ENCODE data around the gene CCL16.
A peak's percentile ranks its signal among the peaks of the same experiment; 100 is the strongest.
"Not testable (repeated sequence)": the region's sequence is repeated elsewhere in the genome, so short reads cannot be mapped to it uniquely, and the experiment has no call there.

CCL16 gene, protein sequence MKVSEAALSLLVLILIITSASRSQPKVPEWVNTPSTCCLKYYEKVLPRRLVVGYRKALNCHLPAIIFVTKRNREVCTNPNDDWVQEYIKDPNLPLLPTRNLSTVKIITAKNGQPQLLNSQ

GRCh38 chr17:35981246-35981645, at the start of gene CCL16:
Gene CCL16 (minus strand): TSS chr17:35981497. CDS start chr17:35981420, 77 bp downstream.
- H3K27me3 Mint-ChIP-seq: no peaks in the 10 kb centered on the region
- H3K9me3 Mint-ChIP-seq: no peaks in the 10 kb centered on the region
- H3K4me1 Mint-ChIP-seq: peaks cover 13% of the 10 kb centered on the region
- no peak for ATAC-seq (replicated peaks; ENCODE audit: extremely low read depth, poor library complexity, severe bottlenecking)
- no peak for DNase-seq (ENCODE audit: low spot score in 2 of 2)
- H3K36me3 Mint-ChIP-seq (ENCODE audit: insufficient read depth): no peaks in the 10 kb centered on the region
- H3K4me3 Mint-ChIP-seq: no peak within 1 kb of the TSS
- no peak within 1 kb of the TSS for H3K27ac Mint-ChIP-seq (ENCODE audit: low read depth)

- Mint-ChIP-seq H3K4me3 (no peak overlapping the region), H3K9me3 (no peaks in the 10 kb centered on the region), H3K27ac (ENCODE audit: low read depth) (no peak overlapping the region), H3K36me3 (ENCODE audit: insufficient read depth) (peaks cover 1% of the 10 kb centered on the region), H3K4me1 (no peaks in the 10 kb centered on the region), H3K27me3 (no peaks in the 10 kb centered on the region)
- no peak for ATAC-seq (replicated peaks; ENCODE audit: extremely low read depth, poor library complexity, severe bottlenecking)
- DNase-seq (ENCODE audit: low spot score in 2 of 2): no peak
Measured at GRCh38 chr17:36030956-36031355, 49.7 kb upstream of the CCL16 start.

GRCh38 chr17:36027761-36028160, 46.5 kb upstream of the CCL16 start:
- no peak for ATAC-seq (replicated peaks; ENCODE audit: extremely low read depth, poor library complexity, severe bottlenecking)
- H3K4me3 Mint-ChIP-seq: no peak overlapping the region
- H3K36me3 Mint-ChIP-seq (ENCODE audit: insufficient read depth): no peaks in the 10 kb centered on the region
- no peaks in the 10 kb centered on the region for H3K9me3 Mint-ChIP-seq
- no peaks in the 10 kb centered on the region for H3K27me3 Mint-ChIP-seq
- no peak overlapping the region for H3K27ac Mint-ChIP-seq (ENCODE audit: low read depth)
- no peaks in the 10 kb centered on the region for H3K4me1 Mint-ChIP-seq
- no peak for DNase-seq (ENCODE audit: low spot score in 2 of 2)

- Mint-ChIP-seq H3K27me3 (peaks cover 12% of the 10 kb centered on the region), H3K9me3 (no peaks in the 10 kb centered on the region), H3K36me3 (ENCODE audit: insufficient read depth) (no peaks in the 10 kb centered on the region), H3K4me1 (no peaks in the 10 kb centered on the region), H3K4me3 (no peak overlapping the region), H3K27ac (ENCODE audit: low read depth) (no peak overlapping the region)
- DNase-seq (ENCODE audit: low spot score in 2 of 2): no peak
- ATAC-seq (replicated peaks; ENCODE audit: extremely low read depth, poor library complexity, severe bottlenecking): no peak
Measured at GRCh38 chr17:36024106-36024869, 43.0 kb upstream of the CCL16 start.

- no peaks in the 10 kb centered on the region for H3K4me1 Mint-ChIP-seq
- H3K27ac Mint-ChIP-seq (ENCODE audit: low read depth): no peak overlapping the region
- ATAC-seq (replicated peaks; ENCODE audit: extremely low read depth, poor library complexity, severe bottlenecking): no peak
- DNase-seq (ENCODE audit: low spot score in 2 of 2): no peak
- H3K4me3 Mint-ChIP-seq: no peak overlapping the region
- H3K36me3 Mint-ChIP-seq (ENCODE audit: insufficient read depth): no peaks in the 10 kb centered on the region
- peaks cover 12% of the 10 kb centered on the region for H3K27me3 Mint-ChIP-seq
- no peaks in the 10 kb centered on the region for H3K9me3 Mint-ChIP-seq
Measured at GRCh38 chr17:36019423-36019822, 38.1 kb upstream of the CCL16 start.

GRCh38 chr17:36017799-36018198, 36.5 kb upstream of the CCL16 start, which contains the start of gene CCL23:
Gene CCL23 (minus strand): TSS chr17:36017972. CDS start chr17:36017897, 75 bp downstream.
- Mint-ChIP-seq H3K4me1 (peaks cover 2% of the 10 kb centered on the region), H3K9me3 (no peaks in the 10 kb centered on the region), H3K4me3 (no peak within 1 kb of the TSS), H3K27me3 (peaks cover 12% of the 10 kb centered on the region), H3K27ac (ENCODE audit: low read depth) (no peak within 1 kb of the TSS), H3K36me3 (ENCODE audit: insufficient read depth) (peaks cover 1% of the 10 kb centered on the region)
- DNase-seq (ENCODE audit: low spot score in 2 of 2): no peak
- ATAC-seq (replicated peaks; ENCODE audit: extremely low read depth, poor library complexity, severe bottlenecking): no peak

GRCh38 chr17:36016555-36016954, 35.3 kb upstream of the CCL16 start:
- H3K9me3 Mint-ChIP-seq: no peaks in the 10 kb centered on the region
- peaks cover 1% of the 10 kb centered on the region for H3K27me3 Mint-ChIP-seq
- H3K4me1 Mint-ChIP-seq: peaks cover 15% of the 10 kb centered on the region
- no peak overlapping the region for H3K4me3 Mint-ChIP-seq
- ATAC-seq (replicated peaks; ENCODE audit: extremely low read depth, poor library complexity, severe bottlenecking): no peak
- DNase-seq (ENCODE audit: low spot score in 2 of 2): no peak
- H3K36me3 Mint-ChIP-seq (ENCODE audit: insufficient read depth): peaks cover 2% of the 10 kb centered on the region
- no peak overlapping the region for H3K27ac Mint-ChIP-seq (ENCODE audit: low read depth)

GRCh38 chr17:36015895-36016294, 34.6 kb upstream of the CCL16 start:
- not testable (repeated sequence) for ATAC-seq (replicated peaks; ENCODE audit: extremely low read depth, poor library complexity, severe bottlenecking); H3K4me3 Mint-ChIP-seq; H3K27ac Mint-ChIP-seq (ENCODE audit: low read depth); DNase-seq (ENCODE audit: low spot score in 2 of 2); H3K9me3 Mint-ChIP-seq; H3K27me3 Mint-ChIP-seq; H3K36me3 Mint-ChIP-seq (ENCODE audit: insufficient read depth)
- H3K4me1 Mint-ChIP-seq: peaks cover 22% of the 10 kb centered on the region

- Mint-ChIP-seq H3K36me3 (ENCODE audit: insufficient read depth) (peaks cover 2% of the 10 kb centered on the region), H3K4me1 (peaks cover 28% of the 10 kb centered on the region), H3K27me3 (no peaks in the 10 kb centered on the region), H3K4me3 (no peak overlapping the region), H3K27ac (ENCODE audit: low read depth) (no peak overlapping the region), H3K9me3 (no peaks in the 10 kb centered on the region)
- ATAC-seq (replicated peaks; ENCODE audit: extremely low read depth, poor library complexity, severe bottlenecking) (no peak), DNase-seq (ENCODE audit: low spot score in 2 of 2) (no peak)
Measured at GRCh38 chr17:36014946-36015345, 33.6 kb upstream of the CCL16 start.

DNA sequence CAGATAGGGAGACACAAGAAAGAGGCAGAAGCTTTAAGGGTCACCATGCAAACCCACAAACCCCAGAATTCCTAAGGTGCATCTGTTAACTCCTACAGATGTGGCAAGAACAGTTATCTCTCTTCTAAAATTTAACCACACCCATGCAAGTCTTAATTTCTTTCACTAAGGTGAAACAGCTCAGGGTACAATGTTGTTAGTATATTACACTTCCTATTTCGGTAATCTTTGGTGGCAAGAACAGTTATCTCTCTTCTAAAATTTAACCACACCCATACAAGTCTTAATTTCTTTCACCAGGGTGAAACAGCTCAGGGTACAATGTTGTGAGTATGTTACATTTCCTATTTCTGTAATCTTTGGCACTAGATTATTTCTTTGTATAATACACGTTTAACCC, 29.9 kb upstream of the CCL16 start:
- H3K9me3 Mint-ChIP-seq: no peaks in the 10 kb centered on the region
- no peak overlapping the region for H3K4me3 Mint-ChIP-seq
- no peak for DNase-seq (ENCODE audit: low spot score in 2 of 2)
- H3K27me3 Mint-ChIP-seq: no peaks in the 10 kb centered on the region
- peak overlapping the region; percentile 9 for H3K27ac Mint-ChIP-seq (ENCODE audit: low read depth)
- peaks cover 2% of the 10 kb centered on the region for H3K36me3 Mint-ChIP-seq (ENCODE audit: insufficient read depth)
- peaks cover 31% of the 10 kb centered on the region for H3K4me1 Mint-ChIP-seq
- peak; percentile 10 for ATAC-seq (replicated peaks; ENCODE audit: extremely low read depth, poor library complexity, severe bottlenecking)

DNA sequence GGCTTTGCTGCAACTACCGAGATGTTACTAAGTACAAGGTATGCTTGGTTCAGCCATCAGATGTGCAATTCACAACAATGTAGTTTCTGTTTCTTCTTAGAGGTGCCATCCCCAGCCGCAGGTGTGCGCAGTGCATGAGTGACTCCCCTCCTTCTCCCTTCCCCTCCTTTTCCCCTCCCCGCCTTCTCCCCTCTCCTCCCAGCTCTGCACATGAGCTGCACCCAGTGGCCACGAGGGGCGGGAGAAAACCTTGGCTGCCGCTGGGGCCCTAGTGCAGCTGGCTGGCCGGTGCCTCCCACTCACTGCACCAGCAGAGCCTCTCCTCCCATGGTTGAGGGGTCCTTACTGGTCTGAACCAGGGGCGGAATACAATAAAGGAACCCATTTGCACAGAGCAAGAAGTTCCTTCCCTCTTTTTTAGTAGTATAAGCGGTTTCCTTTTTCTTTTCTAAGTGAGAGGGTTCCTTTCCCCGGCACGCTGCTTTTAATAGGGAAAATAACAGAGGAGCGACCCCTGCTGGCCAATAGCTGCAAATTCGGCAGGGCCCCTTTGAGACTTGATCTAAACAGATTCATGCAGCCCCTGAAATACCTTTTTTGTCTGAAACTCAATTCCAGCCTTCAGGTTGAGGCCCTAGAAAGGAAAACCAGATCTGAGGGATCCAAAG, 27.8 kb upstream of the CCL16 start:
- Mint-ChIP-seq H3K4me1 (peaks cover 41% of the 10 kb centered on the region), H3K27ac (ENCODE audit: low read depth) (no peak overlapping the region), H3K9me3 (no peaks in the 10 kb centered on the region), H3K27me3 (no peaks in the 10 kb centered on the region), H3K4me3 (no peak overlapping the region), H3K36me3 (ENCODE audit: insufficient read depth) (peaks cover 2% of the 10 kb centered on the region)
- DNase-seq (ENCODE audit: low spot score in 2 of 2): no peak
- no peak for ATAC-seq (replicated peaks; ENCODE audit: extremely low read depth, poor library complexity, severe bottlenecking)

- peak; percentile 52 for ATAC-seq (replicated peaks; ENCODE audit: extremely low read depth, poor library complexity, severe bottlenecking)
- Mint-ChIP-seq H3K27ac (ENCODE audit: low read depth) (peak overlapping the region; percentile 86), H3K27me3 (no peaks in the 10 kb centered on the region), H3K4me3 (peak overlapping the region; percentile 8), H3K9me3 (no peaks in the 10 kb centered on the region), H3K36me3 (ENCODE audit: insufficient read depth) (no peaks in the 10 kb centered on the region), H3K4me1 (peaks cover 19% of the 10 kb centered on the region)
- DNase-seq (ENCODE audit: low spot score in 2 of 2): no peak
Measured at GRCh38 chr17:36004594-36005108, 23.4 kb upstream of the CCL16 start.

DNA sequence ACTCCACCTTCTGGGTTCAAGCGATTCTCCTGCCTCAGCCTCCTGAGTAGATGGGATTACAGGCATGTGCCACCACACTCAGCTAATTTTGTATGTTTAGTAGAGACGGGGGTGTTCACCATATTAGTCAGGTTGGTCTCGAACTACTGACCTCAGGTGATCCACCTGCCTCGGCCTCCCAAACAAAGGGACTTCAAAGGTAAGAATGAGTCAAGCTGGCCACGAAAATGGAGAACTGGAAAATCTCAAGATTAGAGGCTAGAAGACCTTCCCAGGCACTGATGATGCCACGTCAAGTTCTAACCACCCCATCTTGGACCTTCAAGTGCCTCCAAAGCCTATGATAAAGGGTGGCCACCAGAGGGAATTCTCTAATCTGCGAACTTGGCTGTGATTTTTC, 21.3 kb upstream of the CCL16 start:
- Mint-ChIP-seq H3K27ac (ENCODE audit: low read depth) (no peak overlapping the region), H3K36me3 (ENCODE audit: insufficient read depth) (no peaks in the 10 kb centered on the region), H3K4me3 (no peak overlapping the region), H3K9me3 (no peaks in the 10 kb centered on the region), H3K27me3 (no peaks in the 10 kb centered on the region), H3K4me1 (peaks cover 25% of the 10 kb centered on the region)
- ATAC-seq (replicated peaks; ENCODE audit: extremely low read depth, poor library complexity, severe bottlenecking) (no peak), DNase-seq (ENCODE audit: low spot score in 2 of 2) (no peak)
